SK-MEL-5 (cell line): ENCODE measurements around the gene PFKFB3. TPM values are rescaled to one million over a fixed set of nuclear protein-coding genes. Genes with fewer than 3 reads are reported as not detected.
"Not testable (repeated sequence)": the region's sequence is repeated elsewhere in the genome, so short reads cannot be mapped to it uniquely, and the experiment has no call there.

Experiments
- DNase-seq: peaks from one replicate; pipeline ENCODE4 v3.0.0-alpha.2; 2016; ENCODE audit warnings: low read depth, low spot score
- in situ Hi-C: cut with HindIII; loops from 2 replicates; pipeline ENCODE4 v1.10.0; 2016; ENCODE audit warnings: low sequenced_read_pairs, high pct_unique_total_duplicates, low pct_unique_long_range_greater_than_20kb
- total RNA-seq: library from RNA; depleted of rRNA; stranded (reverse); fragments of >200 nt; shearing (Covaris generic); gene quantifications from 2 replicates; pipeline ENCODE4 v1.2.3, GENCODE V29; 2014

The PFKFB3 gene
- total RNA-seq, 1 experiment from 2014 or later = 17.9 TPM

DNA sequence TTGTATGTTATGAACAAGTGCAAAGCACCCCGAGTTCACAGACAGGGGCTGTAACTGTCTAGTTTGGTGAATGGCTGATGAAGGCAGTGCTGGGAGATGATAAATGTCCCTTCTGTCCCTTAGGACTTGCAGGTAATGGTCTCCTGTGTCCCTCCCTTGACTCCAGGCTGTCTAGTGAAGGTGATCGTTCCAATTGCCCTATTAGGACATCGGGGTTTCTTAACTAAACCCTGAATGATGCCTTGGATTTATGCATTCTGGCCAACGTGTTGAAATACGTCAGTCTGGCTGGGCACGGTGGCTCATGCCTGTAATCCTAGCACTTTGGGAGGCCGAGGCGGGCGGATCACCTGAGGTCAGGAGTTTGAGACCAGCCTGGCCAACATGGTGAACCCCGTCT, 69.4 kb downstream of the PFKFB3 start:
- DNase-seq = no peak
- in situ Hi-C loops = no loop called here

DNA sequence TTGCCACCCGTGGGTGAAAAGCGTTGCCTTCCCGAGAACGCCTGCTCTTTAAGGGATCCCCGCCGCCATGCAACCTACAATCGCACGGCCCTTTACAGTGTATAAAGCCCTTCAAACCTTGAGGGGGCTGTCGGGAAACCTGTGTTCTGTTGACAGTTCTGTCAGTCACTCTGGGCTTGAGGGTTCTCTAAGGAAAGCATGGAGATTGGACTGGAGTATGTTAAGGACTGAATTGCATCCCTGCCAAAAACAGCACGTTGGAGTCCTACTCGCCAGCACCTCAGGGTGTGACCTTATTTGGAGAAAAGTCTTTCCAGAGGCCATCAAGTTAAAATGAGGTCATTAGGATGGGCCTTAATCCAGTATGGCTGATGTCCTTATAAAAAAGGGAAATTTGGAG, 70.6 kb downstream of the PFKFB3 start:
- in situ Hi-C loops = no loop called here
- no peak for DNase-seq

DNA sequence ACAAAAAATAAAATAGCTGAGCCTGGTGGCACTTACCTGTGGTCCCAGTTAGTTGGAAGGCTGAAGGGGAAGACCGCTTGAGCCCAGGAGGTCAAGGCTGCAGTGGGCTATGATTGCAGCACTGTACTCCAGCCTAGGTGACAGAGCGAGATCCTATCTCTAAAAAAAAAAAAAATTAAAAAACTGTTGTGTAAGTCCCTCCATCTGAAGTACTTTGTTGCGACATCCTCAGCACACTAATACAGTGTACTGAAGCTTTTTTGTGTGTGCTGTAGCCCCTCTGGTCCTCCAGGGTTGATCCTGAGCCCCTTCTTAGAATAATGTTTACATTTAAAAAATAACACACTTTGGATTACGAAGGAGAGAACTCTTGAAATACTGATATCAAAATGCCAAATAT, 71.3 kb downstream of the PFKFB3 start:
- no peak for DNase-seq
- in situ Hi-C loops = no loop called here

- in situ Hi-C loops = no loop called here
Observed at GRCh38 chr10:6274484-6274883, 71.8 kb downstream of the PFKFB3 start.

GRCh38 chr10:6275022-6275997, 72.6 kb downstream of the PFKFB3 start:
- DNase-seq = peak; percentile 87
- in situ Hi-C loops = no loop called here

More at GRCh38 chr10:6274484-6274883, 71.8 kb downstream of the PFKFB3 start:
- DNase-seq = no peak

DNA sequence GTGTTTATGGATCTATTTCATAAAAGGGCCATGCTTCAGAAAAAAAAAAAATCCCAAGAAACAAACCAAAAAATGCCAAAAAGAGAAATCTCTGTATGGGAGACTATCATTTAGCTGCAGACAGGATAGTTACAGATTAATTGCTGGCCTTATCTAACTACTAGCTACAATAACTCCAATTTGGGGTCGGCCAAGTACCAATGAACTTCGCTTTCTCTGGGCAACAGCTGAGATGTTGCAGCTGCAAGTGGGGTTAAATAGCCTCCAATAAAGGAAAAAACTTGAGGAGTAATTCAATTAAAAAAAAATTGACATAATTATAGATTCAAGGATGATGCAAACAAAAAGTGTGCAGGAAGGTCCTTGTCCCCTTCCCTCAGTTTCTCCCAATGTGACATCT, 73.6 kb downstream of the PFKFB3 start:
- DNase-seq = no peak
- in situ Hi-C loops = no loop called here

GRCh38 chr10:6278519-6279120, 75.9 kb downstream of the PFKFB3 start:
- DNase-seq = no peak
- in situ Hi-C loops = no loop called here

DNA sequence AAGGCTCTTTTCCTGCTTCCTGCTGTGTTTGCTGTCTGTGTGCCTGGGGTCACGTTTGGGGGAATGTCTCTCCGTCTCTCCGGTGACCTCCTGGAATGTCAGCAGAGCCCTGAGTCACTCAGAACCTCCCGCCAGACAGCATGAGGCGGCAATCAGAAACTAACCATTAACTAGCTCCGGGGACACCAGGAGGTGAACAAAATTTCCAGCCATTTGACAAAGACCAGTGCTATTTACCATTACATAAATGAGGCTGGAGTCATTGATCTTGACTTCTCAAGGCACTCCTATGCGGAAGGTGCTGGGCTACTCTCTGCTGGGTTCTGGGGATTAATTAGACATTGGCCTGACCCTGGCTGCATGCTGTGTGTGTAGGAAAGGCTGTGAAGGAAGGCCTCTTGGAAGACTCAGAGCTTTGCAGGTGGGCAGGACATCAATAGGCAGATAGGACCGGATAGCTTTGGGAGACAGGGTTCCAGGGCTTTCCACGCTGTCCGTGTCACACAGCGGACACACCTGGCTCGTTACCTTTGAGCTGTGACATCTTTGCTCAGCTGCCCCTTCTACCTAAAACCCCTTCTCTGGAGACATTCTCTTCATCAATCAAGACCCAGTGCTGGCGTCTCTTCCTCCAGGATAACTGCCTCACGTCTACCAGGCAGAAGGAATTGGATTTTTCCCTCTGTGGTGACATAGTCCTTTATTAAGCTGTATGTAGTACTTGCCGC, 77.0 kb downstream of the PFKFB3 start:
- in situ Hi-C loops = no loop called here
- peak; percentile 45 for DNase-seq

GRCh38 chr10:6280291-6280690, 77.6 kb downstream of the PFKFB3 start:
- DNase-seq = no peak
- in situ Hi-C loops = no loop called here

GRCh38 chr10:6282454-6282958, 79.8 kb downstream of the PFKFB3 start:
- in situ Hi-C loops = no loop called here
- no peak for DNase-seq

GRCh38 chr10:6283655-6284054, 80.9 kb downstream of the PFKFB3 start:
- in situ Hi-C loops = no loop called here
- DNase-seq = no peak

DNA sequence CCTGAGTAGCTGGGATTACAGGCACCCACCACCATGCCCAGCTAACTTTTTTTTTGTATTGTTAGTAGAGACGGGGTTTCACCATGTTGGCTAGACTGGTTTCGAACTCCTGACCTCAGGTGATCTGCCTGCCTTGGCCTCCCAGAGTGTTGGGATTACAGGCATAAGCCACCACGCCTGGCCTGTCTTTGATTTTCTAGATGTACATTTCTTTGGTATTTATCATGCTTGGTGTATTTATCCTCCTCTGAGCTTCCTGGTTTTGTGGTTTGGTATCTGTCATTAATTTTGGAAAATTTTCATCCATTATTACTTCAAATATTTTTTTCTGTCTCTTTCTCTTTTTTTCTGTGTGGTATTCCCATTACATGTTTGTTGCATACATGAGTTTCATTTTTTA, 87.9 kb downstream of the PFKFB3 start:
- in situ Hi-C loops, DNase-seq: not testable (repeated sequence)

GRCh38 chr10:6292741-6293151, 90.0 kb downstream of the PFKFB3 start:
- no peak for DNase-seq
- in situ Hi-C loops = no loop called here

GRCh38 chr10:6296425-6296824, 93.7 kb downstream of the PFKFB3 start:
- DNase-seq, in situ Hi-C loops: not testable (repeated sequence)

GRCh38 chr10:6296828-6297251, 94.1 kb downstream of the PFKFB3 start:
- no peak for DNase-seq
- in situ Hi-C loops = no loop called here

GRCh38 chr10:6297522-6297921, 94.8 kb downstream of the PFKFB3 start:
- DNase-seq = no peak
- in situ Hi-C loops = no loop called here

- in situ Hi-C loops = no loop called here
- no peak for DNase-seq
Observed at GRCh38 chr10:6297951-6298381, 95.2 kb downstream of the PFKFB3 start.

DNA sequence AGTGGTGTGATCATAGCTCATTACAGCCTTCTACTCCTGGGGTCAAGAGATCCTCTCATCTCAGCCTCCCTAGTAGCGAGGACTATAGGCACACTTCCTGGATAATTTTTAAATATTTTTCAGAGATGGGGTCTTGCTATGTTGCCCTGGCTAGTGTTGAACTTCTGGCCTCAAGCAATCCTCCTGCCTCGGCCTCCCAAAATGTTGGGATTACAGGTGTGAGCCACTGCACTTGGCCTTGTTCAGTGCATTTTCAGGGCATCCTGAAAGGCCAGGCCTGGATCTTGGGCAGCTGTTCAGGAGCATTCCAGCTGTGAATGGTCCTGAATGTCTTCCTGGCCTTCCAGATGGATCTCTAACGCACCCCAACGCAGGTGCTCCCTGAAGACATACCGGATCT, 95.7 kb downstream of the PFKFB3 start:
- in situ Hi-C loops = no loop called here

More for the DNA sequence above, 95.7 kb downstream of the PFKFB3 start:
- DNase-seq = no peak
